HUES48 (cell line): ENCODE data around the gene BMPR1A.
"Not testable (repeated sequence)": the region's sequence is repeated elsewhere in the genome, so short reads cannot be mapped to it uniquely, and the experiment has no call there.

Source experiments
- H3K27ac ChIP-seq: one replicate; pipeline ENCODE4 v1.7.0; 2013; ENCODE audit warnings: low read depth, low read length, inconsistent platforms
- H3K27me3 ChIP-seq: 2 replicates; pipeline ENCODE4 v1.6.1; 2013; ENCODE audit warnings: mild to moderate bottlenecking, low read length; ENCODE audit not compliant: control insufficient read depth, insufficient read depth
- H3K36me3 ChIP-seq: 2 replicates; pipeline ENCODE4 v1.6.1; 2013; ENCODE audit warnings: low read length; ENCODE audit not compliant: control insufficient read depth, insufficient read depth
- H3K4me1 ChIP-seq: 2 replicates; pipeline ENCODE4 v1.6.1; 2013; ENCODE audit warnings: mild to moderate bottlenecking, low read length; ENCODE audit not compliant: control insufficient read depth, insufficient read depth
- H3K4me3 ChIP-seq: 2 replicates; pipeline ENCODE4 v1.5.1; 2013; ENCODE audit warnings: mild to moderate bottlenecking, low read depth, low read length
- H3K9ac ChIP-seq: 2 replicates; pipeline ENCODE4 v1.6.1; 2013; ENCODE audit warnings: mild to moderate bottlenecking, low read depth, low read length, moderate library complexity
- H3K9me3 ChIP-seq: 2 replicates; pipeline ENCODE4 v1.6.1; 2013; ENCODE audit warnings: low read length; ENCODE audit not compliant: control insufficient read depth, insufficient read depth

The BMPR1A gene

DNA sequence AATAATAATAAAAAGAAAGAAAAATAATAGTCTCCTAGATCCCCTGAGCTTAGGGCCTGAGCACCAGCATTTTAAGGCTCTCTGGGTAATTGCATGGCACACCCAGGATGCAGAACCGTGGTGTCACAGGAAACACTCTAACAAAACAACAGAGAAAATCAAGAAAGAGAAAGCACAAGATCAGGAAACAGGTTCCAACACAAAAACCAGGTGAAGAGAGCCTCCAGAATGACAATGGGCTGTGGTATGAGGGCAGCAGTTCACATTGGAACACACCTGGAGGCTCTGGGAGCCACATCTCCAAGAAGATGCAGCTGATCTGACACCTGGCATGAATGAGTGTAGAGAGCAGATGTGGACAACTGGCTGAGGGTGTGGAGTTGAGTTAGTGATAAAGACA is 193.9 kb downstream of the BMPR1A start:
- H3K4me3 ChIP-seq, result no peak overlapping the region
- H3K9me3 ChIP-seq, result no peaks in the 10 kb centered on the region; the same call in 1 of the 2 replicates
- H3K4me1 ChIP-seq, result peaks cover 24% of the 10 kb centered on the region
- H3K9ac ChIP-seq, result no peak overlapping the region
- no peaks in the 10 kb centered on the region for H3K36me3 ChIP-seq
- H3K27ac ChIP-seq, result no peak overlapping the region
- H3K27me3 ChIP-seq, result no peaks in the 10 kb centered on the region

- Histone ChIP-seq H3K9me3 (no peaks in the 10 kb centered on the region; the same call in 1 of the 2 replicates), H3K27me3 (no peaks in the 10 kb centered on the region), H3K4me1 (peaks cover 26% of the 10 kb centered on the region), H3K4me3 (no peak overlapping the region), H3K27ac (no peak overlapping the region), H3K36me3 (no peaks in the 10 kb centered on the region), H3K9ac (no peak overlapping the region)
These were observed 194.9 kb downstream of the BMPR1A start for GRCh38 chr10:86951184-86951761.

DNA sequence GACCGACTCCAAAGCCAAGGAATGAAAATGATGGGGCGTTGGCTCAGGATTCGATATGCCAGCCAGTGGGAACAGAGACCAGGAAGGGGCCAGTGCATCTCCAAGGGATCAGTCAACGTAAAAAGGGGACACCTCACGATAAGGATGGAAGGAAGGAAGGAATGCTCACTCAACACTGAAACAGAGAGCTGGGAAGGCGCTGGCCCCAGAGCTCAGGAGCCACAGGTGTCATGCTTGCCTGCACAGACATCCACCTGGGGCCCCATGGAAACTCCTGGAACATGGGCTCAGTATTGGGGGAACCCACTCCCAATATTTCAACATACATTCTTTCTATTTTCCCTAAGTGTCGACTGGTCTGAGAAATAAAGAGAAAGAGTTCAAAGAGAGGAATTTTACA is 195.7 kb downstream of the BMPR1A start:
- Histone ChIP-seq H3K4me1 (peaks cover 26% of the 10 kb centered on the region), H3K27ac (no peak overlapping the region), H3K27me3 (no peaks in the 10 kb centered on the region), H3K36me3 (no peaks in the 10 kb centered on the region), H3K9me3 (no peaks in the 10 kb centered on the region; the same call in 1 of the 2 replicates), H3K9ac (no peak overlapping the region), H3K4me3 (no peak overlapping the region)

DNA sequence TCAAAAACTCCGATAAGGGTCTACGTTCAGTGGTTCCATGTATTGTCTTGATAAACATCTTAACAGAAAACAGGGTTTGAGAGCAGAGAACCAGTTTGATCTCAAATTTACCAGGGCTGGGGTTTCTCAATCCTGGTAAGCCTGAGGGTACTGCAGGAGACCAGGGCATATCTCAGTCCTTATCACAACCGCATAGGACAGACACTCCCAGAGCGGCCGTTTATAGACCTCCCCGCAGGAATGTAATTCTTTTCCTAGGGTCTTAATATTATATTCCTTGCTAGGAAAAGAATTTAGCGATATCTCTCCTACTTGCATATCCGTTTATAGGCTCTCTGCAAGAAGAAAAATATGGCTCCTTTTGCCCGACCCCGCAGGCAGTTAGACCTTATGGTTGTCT is 196.3 kb downstream of the BMPR1A start:
- H3K27ac ChIP-seq, H3K27me3 ChIP-seq, H3K9me3 ChIP-seq, H3K9ac ChIP-seq, H3K36me3 ChIP-seq, H3K4me3 ChIP-seq: not testable (repeated sequence)
- H3K4me1 ChIP-seq, result peaks cover 26% of the 10 kb centered on the region

GRCh38 chr10:86953747-86954680 is 197.6 kb downstream of the BMPR1A start:
- peak overlapping the region; percentile 46 for H3K9ac ChIP-seq
- no peaks in the 10 kb centered on the region for H3K36me3 ChIP-seq
- no peak overlapping the region for H3K4me3 ChIP-seq
- H3K27ac ChIP-seq, result peak overlapping the region; percentile 99
- H3K4me1 ChIP-seq, result peaks cover 32% of the 10 kb centered on the region
- no peaks in the 10 kb centered on the region for H3K27me3 ChIP-seq
- no peaks in the 10 kb centered on the region; the same call in 1 of the 2 replicates for H3K9me3 ChIP-seq

DNA sequence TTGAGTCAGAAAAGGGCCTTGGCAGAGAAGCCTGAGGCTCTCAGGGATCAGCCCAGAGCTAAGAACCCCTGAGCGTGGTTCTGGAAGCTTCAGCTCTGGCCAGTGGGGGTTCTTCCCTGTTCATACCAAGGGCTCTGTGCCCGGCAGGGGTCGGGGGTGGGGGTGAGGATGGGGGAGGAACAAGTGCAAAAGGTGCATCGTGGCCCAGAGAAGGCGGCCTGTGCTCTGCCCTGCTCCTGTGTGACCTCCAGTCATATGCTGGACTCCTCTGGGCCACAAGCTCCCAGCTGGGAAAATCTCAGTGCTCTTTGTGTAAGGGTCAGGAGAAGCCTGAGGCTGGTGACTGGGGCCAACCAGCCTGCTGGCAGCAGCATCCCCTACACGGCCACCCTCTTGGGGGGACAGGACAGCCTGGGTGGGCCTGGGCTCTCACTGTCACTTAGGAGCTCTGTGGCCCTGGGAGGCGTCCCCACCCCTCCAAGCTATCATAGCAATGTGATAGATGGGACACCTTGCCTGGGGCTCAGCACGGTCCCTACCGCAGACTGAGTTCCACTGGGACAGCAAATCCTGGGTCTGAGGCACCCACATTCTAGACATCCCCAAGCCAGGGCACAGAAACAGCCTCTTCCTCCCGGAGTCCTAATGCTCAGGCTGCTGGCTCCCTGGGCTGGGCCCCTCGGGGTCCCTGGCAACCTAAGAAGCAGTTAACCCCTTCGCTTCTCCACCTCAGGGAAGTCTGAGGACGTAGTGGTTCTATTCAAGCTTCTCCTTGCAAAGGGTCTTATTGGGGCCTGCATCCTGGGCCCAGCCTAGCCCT is 198.5 kb downstream of the BMPR1A start:
- peaks cover 39% of the 10 kb centered on the region for H3K4me1 ChIP-seq
- H3K9me3 ChIP-seq, result no peaks in the 10 kb centered on the region; the same call in 1 of the 2 replicates
- no peak overlapping the region for H3K4me3 ChIP-seq
- H3K27me3 ChIP-seq, result no peaks in the 10 kb centered on the region
- peak overlapping the region; percentile 99 for H3K27ac ChIP-seq
- H3K9ac ChIP-seq, result peak overlapping the region; percentile 46; the same call in 1 of the 2 replicates
- no peaks in the 10 kb centered on the region for H3K36me3 ChIP-seq

GRCh38 chr10:86955501-86956194 is 199.2 kb downstream of the BMPR1A start:
- H3K27me3 ChIP-seq, result no peaks in the 10 kb centered on the region
- peaks cover 43% of the 10 kb centered on the region for H3K4me1 ChIP-seq
- no peaks in the 10 kb centered on the region; the same call in 1 of the 2 replicates for H3K9me3 ChIP-seq
- peak overlapping the region; percentile 99 for H3K27ac ChIP-seq
- no peak overlapping the region for H3K9ac ChIP-seq
- H3K4me3 ChIP-seq, result no peak overlapping the region
- H3K36me3 ChIP-seq, result no peaks in the 10 kb centered on the region

- Histone ChIP-seq H3K27me3 (no peaks in the 10 kb centered on the region), H3K4me1 (peaks cover 45% of the 10 kb centered on the region), H3K9me3 (no peaks in the 10 kb centered on the region; the same call in 1 of the 2 replicates), H3K27ac (no peak overlapping the region), H3K4me3 (no peak overlapping the region), H3K9ac (no peak overlapping the region), H3K36me3 (no peaks in the 10 kb centered on the region)
These were observed 199.9 kb downstream of the BMPR1A start for GRCh38 chr10:86956195-86956847.

- Histone ChIP-seq H3K4me1 (peaks cover 45% of the 10 kb centered on the region), H3K27me3 (no peaks in the 10 kb centered on the region)
These were observed 200.5 kb downstream of the BMPR1A start for GRCh38 chr10:86956848-86957448.

More at GRCh38 chr10:86956848-86957448, 200.5 kb downstream of the BMPR1A start:
- no peak overlapping the region for H3K9ac ChIP-seq
- H3K36me3 ChIP-seq, result no peaks in the 10 kb centered on the region
- H3K9me3 ChIP-seq, result no peaks in the 10 kb centered on the region; the same call in 1 of the 2 replicates
- no peak overlapping the region for H3K4me3 ChIP-seq
- H3K27ac ChIP-seq, result no peak overlapping the region
